SK-N-SH (cell line): ENCODE results near the gene EMP3. TPM values are rescaled to one million over a fixed set of nuclear protein-coding genes. Genes with fewer than 3 reads are reported as not detected.
A peak's percentile ranks its signal among the peaks of the same experiment; 100 is the strongest.

Experiments used
- CTCF ChIA-PET: fragments of 300-600, 350-600 bp; formaldehyde crosslinking; extraction: SDS; loops from one replicate; lab custom pipeline; 2021; lab: Yijun Ruan, JAX
- POLR2A ChIA-PET: fragments of 350-600 bp; sonication (Branson Sonifier 250); formaldehyde crosslinking; extraction: SDS; loops from one replicate; lab custom pipeline; 2020; ENCODE audit warnings: antibody characterized with exemption, inconsistent platforms; lab: Yijun Ruan, JAX
- DNase-seq: peaks from one replicate; pipeline ENCODE4 v3.0.0; 2012
- H2AFZ ChIP-seq: fragments of 200-600 bp; sonication (generic); 2 replicates; pipeline ENCODE4 v1.8.1; 2016; ENCODE audit warnings: antibody characterized with exemption, mild to moderate bottlenecking, low read depth
- H3F3A ChIP-seq: fragments of 200-600 bp; sonication (generic); replicated peaks from 2 replicates; pipeline ENCODE3; 2016; ENCODE audit warnings: antibody characterized with exemption, mild to moderate bottlenecking; ENCODE audit not compliant: insufficient read depth
- H3K27ac ChIP-seq, 2 experiments: fragments of 200-500 bp in 1 of 2; fragments of 200-600 bp in 1 of 2; sonication (Bioruptor generic) in 1 of 2; sonication (generic), shearing (Covaris generic) in 1 of 2; 2 replicates each; pipeline versions ENCODE4 v1.5.1 to v1.6.1; 2014 to 2016; ENCODE audit warnings: low read depth in 2 of 2, inconsistent platforms in 1 of 2, low read length in 1 of 2, mild to moderate bottlenecking in 1 of 2, mixed read lengths in 1 of 2
- H3K27me3 ChIP-seq: fragments of 200-600 bp; sonication (generic), shearing (Covaris generic); 2 replicates; pipeline ENCODE4 v1.6.1; 2016; ENCODE audit warnings: mixed run types; ENCODE audit not compliant: insufficient read depth
- H3K36me3 ChIP-seq, 2 experiments: fragments of 200-500 bp in 1 of 2; fragments of 200-600 bp in 1 of 2; sonication (Bioruptor generic) in 1 of 2; sonication (generic) in 1 of 2; replicated peaks in 1 of 2; 2 replicates each; pipeline versions ENCODE3 to v1.5.1; 2014 to 2016; ENCODE audit warnings: low read length in 1 of 2, mild to moderate bottlenecking in 1 of 2; ENCODE audit not compliant: insufficient read depth in 2 of 2, control insufficient read depth in 1 of 2
- H3K4me1 ChIP-seq, 2 experiments: fragments of 200-500 bp in 1 of 2; fragments of 200-600 bp in 1 of 2; sonication (Bioruptor generic) in 1 of 2; sonication (generic), shearing (Covaris generic) in 1 of 2; 2 replicates each; pipeline versions ENCODE4 v1.5.1 to v1.6.1; 2014 to 2016; ENCODE audit warnings: low read depth in 1 of 2, low read length in 1 of 2, mixed run types in 1 of 2; ENCODE audit not compliant: insufficient read depth in 2 of 2, control insufficient read depth in 1 of 2
- H3K4me2 ChIP-seq: fragments of 200-600 bp; sonication (generic), shearing (Covaris generic); 2 replicates; pipeline ENCODE4 v1.6.1; 2017; ENCODE audit warnings: mixed run types
- H3K4me3 ChIP-seq, 2 experiments: fragments of 200-500 bp in 1 of 2; fragments of 200-600 bp in 1 of 2; sonication (Bioruptor generic) in 1 of 2; sonication (generic), shearing (Covaris generic) in 1 of 2; 2 replicates each; pipeline versions ENCODE4 v1.5.1 to v1.8.1; 2014 to 2016; ENCODE audit warnings: low read depth in 2 of 2, inconsistent platforms in 1 of 2, low read length in 1 of 2, mild to moderate bottlenecking in 1 of 2, mixed read lengths in 1 of 2, moderate library complexity in 1 of 2
- H3K79me2 ChIP-seq: fragments of 200-600 bp; sonication (generic); 2 replicates; pipeline ENCODE4 v1.8.1; 2017; ENCODE audit warnings: mild to moderate bottlenecking; ENCODE audit not compliant: insufficient read depth
- H3K9ac ChIP-seq: fragments of 200-600 bp; sonication (generic); 2 replicates; pipeline ENCODE4 v1.6.1; 2017; ENCODE audit warnings: mixed run types
- H3K9me2 ChIP-seq: fragments of 200-600 bp; sonication (generic); 2 replicates; pipeline ENCODE4 v1.6.1; 2017; ENCODE audit warnings: mixed run types
- H3K9me3 ChIP-seq: fragments of 200-600 bp; sonication (generic); 2 replicates; pipeline ENCODE4 v1.6.1; 2017; ENCODE audit warnings: mixed run types, mild to moderate bottlenecking, moderate library complexity
- H4K20me1 ChIP-seq: fragments of 200-600 bp; sonication (generic); 2 replicates; pipeline ENCODE4 v1.6.1; 2017; ENCODE audit warnings: mild to moderate bottlenecking, mixed run types; ENCODE audit not compliant: insufficient read depth
- EZH2phosphoT487 ChIP-seq: fragments of 200-600 bp; sonication (generic); IDR thresholded peaks from 2 replicates; pipeline ENCODE4 v1.6.1; 2017; ENCODE audit warnings: low read depth, mixed run types, mild to moderate bottlenecking, antibody characterized with exemption, moderate library complexity, borderline replicate concordance
- FOSL2 ChIP-seq: IDR thresholded peaks from 2 replicates; pipeline ENCODE4 v1.4.0; 2012; ENCODE audit warnings: low read depth, mild to moderate bottlenecking, moderate library complexity, borderline replicate concordance
- FOXM1 ChIP-seq: IDR thresholded peaks from 2 replicates; pipeline ENCODE4 v1.4.0; 2012; ENCODE audit warnings: low read depth, mild to moderate bottlenecking
- GABPA ChIP-seq: IDR thresholded peaks from 2 replicates; pipeline ENCODE4 v1.4.0; 2012; ENCODE audit warnings: low read depth, mild to moderate bottlenecking
- GATA2 ChIP-seq: sonication (generic); formaldehyde crosslinking; IDR thresholded peaks from 2 replicates; pipeline ENCODE4 v1.5.0; 2020; ENCODE audit warnings: mild to moderate bottlenecking, missing genetic modification reagents
- MAX ChIP-seq: IDR thresholded peaks from 2 replicates; pipeline ENCODE4 v1.4.0; 2012; ENCODE audit warnings: low read depth
- MEF2A ChIP-seq: IDR thresholded peaks from 2 replicates; pipeline ENCODE4 v1.4.0; 2012; ENCODE audit warnings: low read depth, borderline replicate concordance
- PBX3 ChIP-seq: IDR thresholded peaks from 2 replicates; pipeline ENCODE4; 2012
- RFX5 ChIP-seq: IDR thresholded peaks from 2 replicates; pipeline ENCODE4 v1.6.1; 2012; ENCODE audit warnings: mild to moderate bottlenecking, improper control_type of control experiment, low read length
- RXRA ChIP-seq: IDR thresholded peaks from 2 replicates; pipeline ENCODE4 v1.4.0; 2012; ENCODE audit warnings: low read depth, mild to moderate bottlenecking, borderline replicate concordance
- SIN3A ChIP-seq: IDR thresholded peaks from 2 replicates; pipeline ENCODE4 v1.6.1; 2012; ENCODE audit warnings: low read depth, mild to moderate bottlenecking, low read length, moderate library complexity, borderline replicate concordance
- SMC3 ChIP-seq: IDR thresholded peaks from 2 replicates; pipeline ENCODE4 v1.6.1; 2012; ENCODE audit warnings: low read depth, low read length, improper control_type of control experiment
- TAF1 ChIP-seq: IDR thresholded peaks from 2 replicates; pipeline ENCODE4 v1.6.1; 2012; ENCODE audit warnings: low read depth, mild to moderate bottlenecking, low read length, moderate library complexity, borderline replicate concordance
- TEAD4 ChIP-seq: IDR thresholded peaks from 2 replicates; pipeline ENCODE4 v1.4.0; 2012; ENCODE audit warnings: mild to moderate bottlenecking, borderline replicate concordance; ENCODE audit not compliant: insufficient read depth
- USF2 ChIP-seq: fragments of 150-350 bp; IDR thresholded peaks from 2 replicates; pipeline ENCODE4 v1.6.1; 2017; ENCODE audit warnings: antibody characterized with exemption, low read length, low read depth, borderline replicate concordance
- YY1 ChIP-seq: IDR thresholded peaks from 2 replicates; pipeline ENCODE4 v1.4.0; 2012; ENCODE audit warnings: low read depth, mild to moderate bottlenecking
- WGBS: methylation state at CpG from one replicate; pipeline ENCODE4 v1.1.6; 2017; ENCODE audit warnings: low lambda C conversion rate; 5-methylcytosine and 5-hydroxymethylcytosine counted together
- polyA plus RNA-seq, 3 experiments: library from polyadenylated mRNA; depleted of rRNA; stranded (reverse); fragments of >200 nt; gene quantifications; 2 replicates each; pipeline ENCODE4 v1.2.3, GENCODE V29; 2012

EMP3 gene
- polyA plus RNA-seq, 1 of the 3 experiments (the other 2 are of a cell fraction) = 263 TPM

- H3K9me3 ChIP-seq = no peaks in the 10 kb centered on the region
- no peaks in the 10 kb centered on the region for H4K20me1 ChIP-seq
- no peaks in the 10 kb centered on the region for H3K9me2 ChIP-seq
- peak overlapping the region; percentile 35; the same call in 1 of the 2 replicates for H2AFZ ChIP-seq
- H3K9ac ChIP-seq = no peak overlapping the region
- H3K79me2 ChIP-seq = no peaks in the 10 kb centered on the region
- H3K4me1 ChIP-seq = peaks cover 0 to 2% of the 10 kb centered on the region in 2 experiments; a peak in 1 of 4 replicates
- 93% methylated on average over 5 of the region's 5 CpGs for WGBS
- ChIA-PET CTCF (no interaction called here), POLR2A (no interaction called here)
- H3K4me3 ChIP-seq = no peak overlapping the region
- H3K36me3 ChIP-seq = no peaks in the 10 kb centered on the region
- no peak overlapping the region for H3K4me2 ChIP-seq
- peaks cover 5% of the 10 kb centered on the region for H3F3A ChIP-seq
- TF ChIP-seq USF2 (no peak), GATA2 (CRISPR knock-in tag) (no peak)
- no peak overlapping the region for H3K27ac ChIP-seq
- no peak for DNase-seq
- H3K27me3 ChIP-seq = no peaks in the 10 kb centered on the region
These were observed 28.3 kb downstream of the EMP3 start for GRCh38 chr19:48353677-48354076.

GRCh38 chr19:48354332-48354992 lies 29.1 kb downstream of the EMP3 start:
- no peak for DNase-seq
- peaks cover 0 to 2% of the 10 kb centered on the region in 2 experiments; a peak in 1 of 4 replicates for H3K4me1 ChIP-seq
- no peak overlapping the region for H3K4me2 ChIP-seq
- no peaks in the 10 kb centered on the region for H3K9me2 ChIP-seq
- no peak for TF ChIP-seq FOSL2
- no peak for TF ChIP-seq PBX3
- no peak for TF ChIP-seq MAX
- TF ChIP-seq MEF2A = no peak
- no peak for TF ChIP-seq TAF1
- no peak for TF ChIP-seq GATA2 (CRISPR knock-in tag)
- no peak for TF ChIP-seq SIN3A
- TF ChIP-seq FOXM1 = no peak
- TF ChIP-seq USF2 = no peak
- TF ChIP-seq TEAD4 = no peak
- TF ChIP-seq EZH2phosphoT487 = no peak
- no peak for TF ChIP-seq SMC3
- TF ChIP-seq RFX5 = no peak
- no peak for TF ChIP-seq YY1
- no peak for TF ChIP-seq GABPA
- TF ChIP-seq RXRA = no peak
- no peak overlapping the region for H2AFZ ChIP-seq
- ChIA-PET POLR2A (no interaction called here), CTCF (no interaction called here)
- H3K79me2 ChIP-seq = no peaks in the 10 kb centered on the region
- no peak overlapping the region for H3K9ac ChIP-seq
- H3K36me3 ChIP-seq = no peaks in the 10 kb centered on the region
- H3K9me3 ChIP-seq = no peaks in the 10 kb centered on the region
- no peak overlapping the region for H3K27ac ChIP-seq
- H3K4me3 ChIP-seq = no peak overlapping the region
- H3K27me3 ChIP-seq = no peaks in the 10 kb centered on the region
- no peaks in the 10 kb centered on the region for H4K20me1 ChIP-seq
- H3F3A ChIP-seq = peaks cover 5% of the 10 kb centered on the region
- WGBS = 79% methylated on average over 15 of the region's 15 CpGs
